GM23338 (cell line): ENCODE measurements around the gene PRRX1. TPM values are rescaled to one million over a fixed set of nuclear protein-coding genes. Genes with fewer than 3 reads are reported as not detected.

Source experiments
- ATAC-seq: fragments of 200-7000 bp; cut with Tn5 transposase; 3 replicates; pipeline ENCODE4 v1.9.1; 2020
- DNase-seq: peaks from one replicate; pipeline ENCODE4 v3.0.0-alpha.2; 2015; ENCODE audit warnings: low spot score
- H2AFZ ChIP-seq: fragments of 200-600 bp; sonication (generic); 2 replicates; pipeline ENCODE4 v1.8.0; 2016; ENCODE audit warnings: antibody characterized with exemption, mild to moderate bottlenecking, moderate library complexity
- H3F3A ChIP-seq: fragments of 200-600 bp; sonication (generic); replicated peaks from 2 replicates; pipeline ENCODE4 v1.8.0; 2017; ENCODE audit warnings: antibody characterized with exemption, mixed run types, low read depth
- H3K27ac ChIP-seq: fragments of 200-600 bp; sonication (generic); 2 replicates; pipeline ENCODE4 v1.6.1; 2016; ENCODE audit warnings: low read depth
- H3K27me3 ChIP-seq: fragments of 200-600 bp; sonication (generic); 2 replicates; pipeline ENCODE4 v1.8.0; 2016; ENCODE audit warnings: mild to moderate bottlenecking, mixed run types, moderate library complexity; ENCODE audit not compliant: insufficient read depth
- H3K36me3 ChIP-seq: fragments of 200-600 bp; sonication (generic); 2 replicates; pipeline ENCODE4 v1.8.0; 2016; ENCODE audit warnings: mild to moderate bottlenecking; ENCODE audit not compliant: insufficient read depth
- H3K4me1 ChIP-seq: fragments of 200-600 bp; sonication (generic); 2 replicates; pipeline ENCODE4 v1.8.0; 2016; ENCODE audit warnings: mild to moderate bottlenecking, moderate library complexity; ENCODE audit not compliant: insufficient read depth
- H3K4me2 ChIP-seq: fragments of 200-600 bp; sonication (generic); 2 replicates; pipeline ENCODE4 v1.7.1; 2017; ENCODE audit warnings: mixed run types
- H3K4me3 ChIP-seq: fragments of 200-600 bp; sonication (generic); 2 replicates; pipeline ENCODE4 v1.6.1; 2016; ENCODE audit warnings: mixed run types
- H3K79me2 ChIP-seq: fragments of 200-600 bp; sonication (generic); replicated peaks from 2 replicates; pipeline ENCODE4 v1.8.0; 2017; ENCODE audit warnings: mild to moderate bottlenecking; ENCODE audit not compliant: insufficient read depth
- H3K9me2 ChIP-seq: fragments of 200-600 bp; sonication (generic); 2 replicates; pipeline ENCODE4 v1.8.0; 2017; ENCODE audit not compliant: insufficient read depth
- H4K20me1 ChIP-seq: fragments of 200-600 bp; sonication (generic); replicated peaks from 2 replicates; pipeline ENCODE4 v1.8.0; 2017; ENCODE audit warnings: mild to moderate bottlenecking; ENCODE audit not compliant: insufficient read depth
- H3K27ac Mint-ChIP-seq: 2 replicates; pipeline ENCODE4 v1.8.0; 2020; ENCODE audit warnings: inconsistent platforms, mild to moderate bottlenecking, moderate library complexity, mixed read lengths
- H3K27me3 Mint-ChIP-seq: 3 replicates; pipeline ENCODE4 v1.8.0; 2022; ENCODE audit warnings: low read depth, mild to moderate bottlenecking, moderate library complexity, mixed read lengths, inconsistent platforms; ENCODE audit not compliant: insufficient read depth, poor library complexity
- H3K36me3 Mint-ChIP-seq: 3 replicates; pipeline ENCODE4 v1.8.0; 2021; ENCODE audit warnings: low read depth, mild to moderate bottlenecking, inconsistent platforms, moderate library complexity, mixed read lengths
- H3K4me1 Mint-ChIP-seq: 3 replicates; pipeline ENCODE4 v1.8.0; 2020; ENCODE audit warnings: mild to moderate bottlenecking, inconsistent platforms, mixed read lengths
- H3K4me3 Mint-ChIP-seq: 3 replicates; pipeline ENCODE4 v1.8.0; 2021; ENCODE audit warnings: moderate library complexity, mild to moderate bottlenecking, inconsistent platforms, mixed read lengths
- H3K9me3 Mint-ChIP-seq: 3 replicates; pipeline ENCODE4 v1.8.0; 2020; ENCODE audit warnings: moderate library complexity, mild to moderate bottlenecking, inconsistent platforms, mixed read lengths
- CREB1 ChIP-seq: fragments of 250-450 bp; sonication (Bioruptor Pico); IDR thresholded peaks from 2 replicates; pipeline ENCODE4 v1.5.0; 2020; ENCODE audit warnings: low read depth, mild to moderate bottlenecking, moderate library complexity
- EZH2 ChIP-seq: fragments of 200-600 bp; sonication (generic); IDR thresholded peaks from one replicate; pipeline ENCODE4 v1.8.0; 2017; ENCODE audit warnings: antibody characterized with exemption, mild to moderate bottlenecking, low read depth; ENCODE audit not compliant: unreplicated experiment
- EZH2phosphoT487 ChIP-seq: fragments of 200-600 bp; sonication (generic); IDR thresholded peaks from one replicate; pipeline ENCODE4 v1.8.1; 2018; ENCODE audit warnings: antibody characterized with exemption; ENCODE audit not compliant: unreplicated experiment
- NANOG ChIP-seq: IDR thresholded peaks from 2 replicates; pipeline ENCODE4 v1.6.1; 2016; ENCODE audit warnings: antibody characterized with exemption, borderline replicate concordance
- STAT1 ChIP-seq: IDR thresholded peaks from one replicate; pipeline ENCODE4 v1.6.1; 2016; ENCODE audit warnings: antibody characterized with exemption; ENCODE audit not compliant: unreplicated experiment
- ZNF114 ChIP-seq: fragments of 250-450 bp; sonication (Bioruptor Pico); IDR thresholded peaks from 2 replicates; pipeline ENCODE4 v1.5.0; 2020; ENCODE audit warnings: mild to moderate bottlenecking, moderate library complexity
- ZNF331 ChIP-seq: fragments of 250-450 bp; sonication (Bioruptor Pico); IDR thresholded peaks from 2 replicates; pipeline ENCODE4 v1.5.0; 2020; ENCODE audit warnings: low read depth, mild to moderate bottlenecking, moderate library complexity
- polyA plus RNA-seq: library from polyadenylated mRNA; unstranded; fragments of >200 nt; fragmentation: Nextera tagmentation; extraction: Ambion mirVana; gene quantifications from 2 replicates; pipeline ENCODE4 v1.2.1, GENCODE V29; 2016
- total RNA-seq: library from RNA; depleted of rRNA; stranded (reverse); fragments of >200 nt; shearing (Covaris generic); gene quantifications from 2 replicates; pipeline ENCODE4 v1.2.3, GENCODE V29; 2014
- TF ChIP-seq, protein P1 (sequence below): IDR thresholded peaks from 2 replicates; pipeline ENCODE4 v1.6.1; 2016; ENCODE audit warnings: antibody characterized with exemption
- TF ChIP-seq, protein P2 (sequence below): fragments of 250-450 bp; sonication (Bioruptor Pico); IDR thresholded peaks from 2 replicates; pipeline ENCODE4 v1.5.0; 2020; ENCODE audit warnings: mild to moderate bottlenecking, moderate library complexity
- TF ChIP-seq, protein P3 (sequence below), 2 experiments: fragments of 200-600 bp in 1 of 2; sonication (generic) in 1 of 2; conservative IDR thresholded peaks; 2 replicates each; pipeline versions ENCODE4 v1.5.1 to v1.6.1; 2016 to 2017; ENCODE audit warnings: antibody characterized with exemption in 2 of 2, low read depth in 2 of 2, mild to moderate bottlenecking in 2 of 2, moderate library complexity in 1 of 2
- TF ChIP-seq, protein P4 (sequence below): IDR thresholded peaks from one replicate; pipeline ENCODE4 v1.6.1; 2018; ENCODE audit warnings: antibody characterized with exemption; ENCODE audit not compliant: unreplicated experiment

The PRRX1 gene
- total and polyA plus RNA-seq, 2 experiments from 2014 or later, result 0.58 TPM; not detected in 1

DNA sequence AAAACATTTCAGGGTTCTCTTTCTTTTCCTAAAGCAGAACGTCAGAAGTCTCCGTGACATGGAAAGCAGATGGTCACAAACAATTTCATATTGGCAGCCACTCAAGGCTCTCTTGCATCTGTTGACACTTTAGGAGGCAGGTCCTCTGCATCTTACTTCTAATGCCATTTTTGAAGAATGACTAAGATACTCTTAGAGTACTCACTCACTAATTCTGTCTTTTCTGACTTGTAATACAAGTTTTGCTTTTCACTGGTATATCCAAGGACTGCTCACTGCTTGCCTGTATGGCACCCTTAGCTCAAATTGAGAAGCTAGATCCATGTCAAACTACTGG lies 68.3 kb downstream of the PRRX1 start:
- Mint-ChIP-seq H3K36me3 (no peaks in the 10 kb centered on the region), H3K27me3 (no peaks in the 10 kb centered on the region), H3K4me3 (no peak overlapping the region), H3K27ac (no peak overlapping the region), H3K4me1 (no peaks in the 10 kb centered on the region), H3K9me3 (no peaks in the 10 kb centered on the region)
- no peaks in the 10 kb centered on the region for H3K4me1 ChIP-seq
- no peak overlapping the region for H3K27ac ChIP-seq
- H3K9me2 ChIP-seq, result no peaks in the 10 kb centered on the region
- TF ChIP-seq CREB1 (CRISPR knock-in tag) (no peak), EZH2 (no peak), EZH2phosphoT487 (no peak), ZNF114 (no peak), STAT1 (no peak), ZNF331 (CRISPR knock-in tag) (no peak), NANOG (no peak)
- TF ChIP-seq, protein P1, sequence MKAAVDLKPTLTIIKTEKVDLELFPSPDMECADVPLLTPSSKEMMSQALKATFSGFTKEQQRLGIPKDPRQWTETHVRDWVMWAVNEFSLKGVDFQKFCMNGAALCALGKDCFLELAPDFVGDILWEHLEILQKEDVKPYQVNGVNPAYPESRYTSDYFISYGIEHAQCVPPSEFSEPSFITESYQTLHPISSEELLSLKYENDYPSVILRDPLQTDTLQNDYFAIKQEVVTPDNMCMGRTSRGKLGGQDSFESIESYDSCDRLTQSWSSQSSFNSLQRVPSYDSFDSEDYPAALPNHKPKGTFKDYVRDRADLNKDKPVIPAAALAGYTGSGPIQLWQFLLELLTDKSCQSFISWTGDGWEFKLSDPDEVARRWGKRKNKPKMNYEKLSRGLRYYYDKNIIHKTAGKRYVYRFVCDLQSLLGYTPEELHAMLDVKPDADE, result no peak
- TF ChIP-seq, protein P2, sequence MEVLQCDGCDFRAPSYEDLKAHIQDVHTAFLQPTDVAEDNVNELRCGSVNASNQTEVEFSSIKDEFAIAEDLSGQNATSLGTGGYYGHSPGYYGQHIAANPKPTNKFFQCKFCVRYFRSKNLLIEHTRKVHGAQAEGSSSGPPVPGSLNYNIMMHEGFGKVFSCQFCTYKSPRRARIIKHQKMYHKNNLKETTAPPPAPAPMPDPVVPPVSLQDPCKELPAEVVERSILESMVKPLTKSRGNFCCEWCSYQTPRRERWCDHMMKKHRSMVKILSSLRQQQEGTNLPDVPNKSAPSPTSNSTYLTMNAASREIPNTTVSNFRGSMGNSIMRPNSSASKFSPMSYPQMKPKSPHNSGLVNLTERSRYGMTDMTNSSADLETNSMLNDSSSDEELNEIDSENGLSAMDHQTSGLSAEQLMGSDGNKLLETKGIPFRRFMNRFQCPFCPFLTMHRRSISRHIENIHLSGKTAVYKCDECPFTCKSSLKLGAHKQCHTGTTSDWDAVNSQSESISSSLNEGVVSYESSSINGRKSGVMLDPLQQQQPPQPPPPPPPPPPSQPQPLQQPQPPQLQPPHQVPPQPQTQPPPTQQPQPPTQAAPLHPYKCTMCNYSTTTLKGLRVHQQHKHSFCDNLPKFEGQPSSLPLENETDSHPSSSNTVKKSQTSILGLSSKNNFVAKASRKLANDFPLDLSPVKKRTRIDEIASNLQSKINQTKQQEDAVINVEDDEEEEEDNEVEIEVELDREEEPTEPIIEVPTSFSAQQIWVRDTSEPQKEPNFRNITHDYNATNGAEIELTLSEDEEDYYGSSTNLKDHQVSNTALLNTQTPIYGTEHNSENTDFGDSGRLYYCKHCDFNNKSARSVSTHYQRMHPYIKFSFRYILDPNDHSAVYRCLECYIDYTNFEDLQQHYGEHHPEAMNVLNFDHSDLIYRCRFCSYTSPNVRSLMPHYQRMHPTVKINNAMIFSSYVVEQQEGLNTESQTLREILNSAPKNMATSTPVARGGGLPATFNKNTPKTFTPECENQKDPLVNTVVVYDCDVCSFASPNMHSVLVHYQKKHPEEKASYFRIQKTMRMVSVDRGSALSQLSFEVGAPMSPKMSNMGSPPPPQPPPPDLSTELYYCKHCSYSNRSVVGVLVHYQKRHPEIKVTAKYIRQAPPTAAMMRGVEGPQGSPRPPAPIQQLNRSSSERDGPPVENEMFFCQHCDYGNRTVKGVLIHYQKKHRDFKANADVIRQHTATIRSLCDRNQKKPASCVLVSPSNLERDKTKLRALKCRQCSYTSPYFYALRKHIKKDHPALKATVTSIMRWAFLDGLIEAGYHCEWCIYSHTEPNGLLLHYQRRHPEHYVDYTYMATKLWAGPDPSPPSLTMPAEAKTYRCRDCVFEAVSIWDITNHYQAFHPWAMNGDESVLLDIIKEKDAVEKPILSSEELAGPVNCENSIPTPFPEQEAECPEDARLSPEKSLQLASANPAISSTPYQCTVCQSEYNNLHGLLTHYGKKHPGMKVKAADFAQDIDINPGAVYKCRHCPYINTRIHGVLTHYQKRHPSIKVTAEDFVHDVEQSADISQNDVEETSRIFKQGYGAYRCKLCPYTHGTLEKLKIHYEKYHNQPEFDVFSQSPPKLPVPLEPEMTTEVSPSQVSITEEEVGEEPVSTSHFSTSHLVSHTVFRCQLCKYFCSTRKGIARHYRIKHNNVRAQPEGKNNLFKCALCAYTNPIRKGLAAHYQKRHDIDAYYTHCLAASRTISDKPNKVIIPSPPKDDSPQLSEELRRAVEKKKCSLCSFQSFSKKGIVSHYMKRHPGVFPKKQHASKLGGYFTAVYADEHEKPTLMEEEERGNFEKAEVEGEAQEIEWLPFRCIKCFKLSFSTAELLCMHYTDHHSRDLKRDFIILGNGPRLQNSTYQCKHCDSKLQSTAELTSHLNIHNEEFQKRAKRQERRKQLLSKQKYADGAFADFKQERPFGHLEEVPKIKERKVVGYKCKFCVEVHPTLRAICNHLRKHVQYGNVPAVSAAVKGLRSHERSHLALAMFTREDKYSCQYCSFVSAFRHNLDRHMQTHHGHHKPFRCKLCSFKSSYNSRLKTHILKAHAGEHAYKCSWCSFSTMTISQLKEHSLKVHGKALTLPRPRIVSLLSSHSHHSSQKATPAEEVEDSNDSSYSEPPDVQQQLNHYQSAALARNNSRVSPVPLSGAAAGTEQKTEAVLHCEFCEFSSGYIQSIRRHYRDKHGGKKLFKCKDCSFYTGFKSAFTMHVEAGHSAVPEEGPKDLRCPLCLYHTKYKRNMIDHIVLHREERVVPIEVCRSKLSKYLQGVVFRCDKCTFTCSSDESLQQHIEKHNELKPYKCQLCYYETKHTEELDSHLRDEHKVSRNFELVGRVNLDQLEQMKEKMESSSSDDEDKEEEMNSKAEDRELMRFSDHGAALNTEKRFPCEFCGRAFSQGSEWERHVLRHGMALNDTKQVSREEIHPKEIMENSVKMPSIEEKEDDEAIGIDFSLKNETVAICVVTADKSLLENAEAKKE, result no peak
- TF ChIP-seq, protein P3, sequence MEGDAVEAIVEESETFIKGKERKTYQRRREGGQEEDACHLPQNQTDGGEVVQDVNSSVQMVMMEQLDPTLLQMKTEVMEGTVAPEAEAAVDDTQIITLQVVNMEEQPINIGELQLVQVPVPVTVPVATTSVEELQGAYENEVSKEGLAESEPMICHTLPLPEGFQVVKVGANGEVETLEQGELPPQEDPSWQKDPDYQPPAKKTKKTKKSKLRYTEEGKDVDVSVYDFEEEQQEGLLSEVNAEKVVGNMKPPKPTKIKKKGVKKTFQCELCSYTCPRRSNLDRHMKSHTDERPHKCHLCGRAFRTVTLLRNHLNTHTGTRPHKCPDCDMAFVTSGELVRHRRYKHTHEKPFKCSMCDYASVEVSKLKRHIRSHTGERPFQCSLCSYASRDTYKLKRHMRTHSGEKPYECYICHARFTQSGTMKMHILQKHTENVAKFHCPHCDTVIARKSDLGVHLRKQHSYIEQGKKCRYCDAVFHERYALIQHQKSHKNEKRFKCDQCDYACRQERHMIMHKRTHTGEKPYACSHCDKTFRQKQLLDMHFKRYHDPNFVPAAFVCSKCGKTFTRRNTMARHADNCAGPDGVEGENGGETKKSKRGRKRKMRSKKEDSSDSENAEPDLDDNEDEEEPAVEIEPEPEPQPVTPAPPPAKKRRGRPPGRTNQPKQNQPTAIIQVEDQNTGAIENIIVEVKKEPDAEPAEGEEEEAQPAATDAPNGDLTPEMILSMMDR (conservative IDR thresholded peaks at IDR 0.05; ENCODE audit: low read depth in 2 of 2), result no peak
- TF ChIP-seq, protein P4, sequence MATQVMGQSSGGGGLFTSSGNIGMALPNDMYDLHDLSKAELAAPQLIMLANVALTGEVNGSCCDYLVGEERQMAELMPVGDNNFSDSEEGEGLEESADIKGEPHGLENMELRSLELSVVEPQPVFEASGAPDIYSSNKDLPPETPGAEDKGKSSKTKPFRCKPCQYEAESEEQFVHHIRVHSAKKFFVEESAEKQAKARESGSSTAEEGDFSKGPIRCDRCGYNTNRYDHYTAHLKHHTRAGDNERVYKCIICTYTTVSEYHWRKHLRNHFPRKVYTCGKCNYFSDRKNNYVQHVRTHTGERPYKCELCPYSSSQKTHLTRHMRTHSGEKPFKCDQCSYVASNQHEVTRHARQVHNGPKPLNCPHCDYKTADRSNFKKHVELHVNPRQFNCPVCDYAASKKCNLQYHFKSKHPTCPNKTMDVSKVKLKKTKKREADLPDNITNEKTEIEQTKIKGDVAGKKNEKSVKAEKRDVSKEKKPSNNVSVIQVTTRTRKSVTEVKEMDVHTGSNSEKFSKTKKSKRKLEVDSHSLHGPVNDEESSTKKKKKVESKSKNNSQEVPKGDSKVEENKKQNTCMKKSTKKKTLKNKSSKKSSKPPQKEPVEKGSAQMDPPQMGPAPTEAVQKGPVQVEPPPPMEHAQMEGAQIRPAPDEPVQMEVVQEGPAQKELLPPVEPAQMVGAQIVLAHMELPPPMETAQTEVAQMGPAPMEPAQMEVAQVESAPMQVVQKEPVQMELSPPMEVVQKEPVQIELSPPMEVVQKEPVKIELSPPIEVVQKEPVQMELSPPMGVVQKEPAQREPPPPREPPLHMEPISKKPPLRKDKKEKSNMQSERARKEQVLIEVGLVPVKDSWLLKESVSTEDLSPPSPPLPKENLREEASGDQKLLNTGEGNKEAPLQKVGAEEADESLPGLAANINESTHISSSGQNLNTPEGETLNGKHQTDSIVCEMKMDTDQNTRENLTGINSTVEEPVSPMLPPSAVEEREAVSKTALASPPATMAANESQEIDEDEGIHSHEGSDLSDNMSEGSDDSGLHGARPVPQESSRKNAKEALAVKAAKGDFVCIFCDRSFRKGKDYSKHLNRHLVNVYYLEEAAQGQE, result no peak
- H3K4me2 ChIP-seq, result no peak overlapping the region
- ATAC-seq (no peak), DNase-seq (no peak)
- no peak overlapping the region for H3K4me3 ChIP-seq
- no peaks in the 10 kb centered on the region for H3K36me3 ChIP-seq
- H4K20me1 ChIP-seq, result no peaks in the 10 kb centered on the region
- H3K27me3 ChIP-seq, result no peaks in the 10 kb centered on the region
- no peaks in the 10 kb centered on the region for H3F3A ChIP-seq
- H2AFZ ChIP-seq, result no peak overlapping the region
- H3K79me2 ChIP-seq, result no peaks in the 10 kb centered on the region
